IMR-90 (cell line): Measurements from ENCODE around the gene RETREG1. TPM values are rescaled to one million over a fixed set of nuclear protein-coding genes. Genes with fewer than 3 reads are reported as not detected.

Experiments
- ATAC-seq: fragments of 200-7000 bp; cut with Tn5 transposase; 2 replicates; pipeline ENCODE4 v1.9.1; 2020; ENCODE audit warnings: low read depth, mild to moderate bottlenecking, moderate library complexity
- BruUV-seq: library from RNA; stranded (reverse); fragments of 400-500 nt; replicated peaks from 2 replicates; lab custom pipeline; 2021; lab: Mats Ljungman, UMichigan
- CTCF ChIA-PET: fragments of 300-600 bp; formaldehyde crosslinking; extraction: SDS; loops from one replicate; lab custom pipeline; 2021; ENCODE audit warnings: antibody characterized with exemption; lab: Yijun Ruan, JAX
- POLR2A ChIA-PET: fragments of 300-600 bp; sonication (Branson Sonifier 250); formaldehyde crosslinking; loops from one replicate; lab custom pipeline; 2022; ENCODE audit warnings: antibody characterized with exemption; ENCODE audit not compliant: unreplicated experiment; lab: Charles Lee
- DNase-seq: peaks from one replicate; pipeline ENCODE4 v3.0.0; 2013
- H2AFZ ChIP-seq: replicated peaks from 2 replicates; pipeline ENCODE3; 2013; ENCODE audit warnings: low read length, mild to moderate bottlenecking; ENCODE audit not compliant: poor library complexity
- H2AK5ac ChIP-seq: 2 replicates; pipeline ENCODE4 v1.6.1; 2013; ENCODE audit warnings: low read depth, low read length, inconsistent platforms
- H2AK9ac ChIP-seq: replicated peaks from 2 replicates; pipeline ENCODE3; 2013; ENCODE audit warnings: mild to moderate bottlenecking, low read depth, low read length, moderate library complexity; ENCODE audit not compliant: poor library complexity
- H2BK120ac ChIP-seq: 2 replicates; pipeline ENCODE4 v1.6.1; 2013; ENCODE audit warnings: low read depth, low read length, inconsistent platforms
- H2BK15ac ChIP-seq: 3 replicates; pipeline ENCODE4 v1.6.1; 2013; ENCODE audit warnings: low read depth, low read length, inconsistent platforms
- H2BK20ac ChIP-seq: 2 replicates; pipeline ENCODE4 v1.6.1; 2013; ENCODE audit warnings: low read depth, mild to moderate bottlenecking, inconsistent platforms, low read length, moderate library complexity
- H2BK5ac ChIP-seq: 2 replicates; pipeline ENCODE4 v1.6.1; 2013; ENCODE audit warnings: mild to moderate bottlenecking, low read depth, low read length, inconsistent platforms; ENCODE audit not compliant: poor library complexity, severe bottlenecking
- H3K14ac ChIP-seq: replicated peaks from 2 replicates; pipeline ENCODE4 v1.6.1; 2013; ENCODE audit warnings: low read depth, low read length, inconsistent platforms
- H3K18ac ChIP-seq: 2 replicates; pipeline ENCODE4 v1.6.1; 2013; ENCODE audit warnings: low read depth, low read length, control low read depth
- H3K23ac ChIP-seq: 2 replicates; pipeline ENCODE4 v1.6.1; 2013; ENCODE audit warnings: low read depth, low read length, inconsistent platforms
- H3K27ac ChIP-seq: 2 replicates; pipeline ENCODE4 v1.5.1; 2013; ENCODE audit warnings: mild to moderate bottlenecking, control low read depth, low read length; ENCODE audit not compliant: insufficient read depth
- H3K27me3 ChIP-seq: 2 replicates; pipeline ENCODE4 v1.6.1; 2013; ENCODE audit warnings: low read length; ENCODE audit not compliant: control insufficient read depth, insufficient read depth
- H3K36me3 ChIP-seq: 2 replicates; pipeline ENCODE4 v1.6.1; 2013; ENCODE audit warnings: low read length, mixed read lengths; ENCODE audit not compliant: control insufficient read depth, insufficient read depth
- H3K4ac ChIP-seq: 2 replicates; pipeline ENCODE4 v1.6.1; 2013; ENCODE audit warnings: low read depth, low read length, inconsistent platforms
- H3K4me1 ChIP-seq: 2 replicates; pipeline ENCODE4 v1.6.1; 2013; ENCODE audit warnings: low read length, mixed read lengths; ENCODE audit not compliant: control insufficient read depth, insufficient read depth
- H3K4me2 ChIP-seq: 2 replicates; pipeline ENCODE4 v1.6.1; 2013; ENCODE audit warnings: low read depth, mild to moderate bottlenecking, control low read depth, low read length, moderate library complexity
- H3K4me3 ChIP-seq: 2 replicates; pipeline ENCODE4 v1.5.1; 2013; ENCODE audit warnings: low read depth, mild to moderate bottlenecking, control low read depth, low read length, moderate library complexity; ENCODE audit not compliant: insufficient read depth
- H3K56ac ChIP-seq: 2 replicates; pipeline ENCODE4 v1.6.1; 2013; ENCODE audit warnings: low read length, inconsistent platforms; ENCODE audit not compliant: insufficient read depth; ENCODE audit errors: extremely low read depth
- H3K79me1 ChIP-seq, 2 experiments: 2 replicates each; pipeline ENCODE4 v1.6.1; 2013; ENCODE audit warnings: low read length in 2 of 2, inconsistent platforms in 1 of 2, low read depth in 1 of 2
- H3K9ac ChIP-seq: 2 replicates; pipeline ENCODE4 v1.6.1; 2013; ENCODE audit warnings: low read depth, low read length, control low read depth
- H3K9me1 ChIP-seq: 2 replicates; pipeline ENCODE4 v1.6.1; 2013; ENCODE audit warnings: low read length, inconsistent platforms; ENCODE audit not compliant: insufficient read depth
- H3K9me3 ChIP-seq: 2 replicates; pipeline ENCODE4 v1.6.1; 2013; ENCODE audit warnings: low read length; ENCODE audit not compliant: control insufficient read depth, insufficient read depth
- H4K20me1 ChIP-seq: 2 replicates; pipeline ENCODE4 v1.6.1; 2013; ENCODE audit warnings: low read length, inconsistent platforms; ENCODE audit not compliant: insufficient read depth
- H4K5ac ChIP-seq: 2 replicates; pipeline ENCODE4 v1.6.1; 2013; ENCODE audit warnings: mild to moderate bottlenecking, low read depth, low read length, control low read depth
- H4K8ac ChIP-seq, 2 experiments: 2 replicates each; pipeline ENCODE4 v1.6.1; 2013; ENCODE audit warnings: low read depth in 2 of 2, low read length in 2 of 2, control low read depth in 1 of 2, inconsistent platforms in 1 of 2
- H4K91ac ChIP-seq: 2 replicates; pipeline ENCODE4 v1.6.1; 2013; ENCODE audit warnings: low read depth, low read length, inconsistent platforms; ENCODE audit not compliant: insufficient read depth
- BHLHE40 ChIP-seq: fragments of 150-350 bp; IDR thresholded peaks from 2 replicates; pipeline ENCODE4 v1.6.1; 2016; ENCODE audit warnings: mild to moderate bottlenecking, low read depth, low read length
- CEBPB ChIP-seq: IDR thresholded peaks from 2 replicates; pipeline ENCODE4 v1.6.1; 2012; ENCODE audit warnings: low read depth, low read length, improper control_type of control experiment
- CHD1 ChIP-seq: IDR thresholded peaks from 2 replicates; pipeline ENCODE4 v1.6.1; 2012; ENCODE audit warnings: low read depth, low read length, improper control_type of control experiment
- NFE2L2 ChIP-seq: fragments of 150-350 bp; IDR thresholded peaks from 2 replicates; pipeline ENCODE4 v1.6.1; 2016; ENCODE audit warnings: low read depth, mild to moderate bottlenecking, low read length
- RAD21 ChIP-seq: IDR thresholded peaks from 2 replicates; pipeline ENCODE4 v1.6.1; 2012; ENCODE audit warnings: low read length, improper control_type of control experiment
- RCOR1 ChIP-seq: IDR thresholded peaks from 2 replicates; pipeline ENCODE4 v1.6.1; 2012; ENCODE audit warnings: mild to moderate bottlenecking, low read length, improper control_type of control experiment; ENCODE audit not compliant: insufficient replicate concordance
- RFX5 ChIP-seq: IDR thresholded peaks from 2 replicates; pipeline ENCODE4 v1.8.0; 2012; ENCODE audit warnings: low read depth, mild to moderate bottlenecking, low read length, moderate library complexity
- SMC3 ChIP-seq: fragments of 150-350 bp; IDR thresholded peaks from 2 replicates; pipeline ENCODE4 v1.6.1; 2016; ENCODE audit warnings: low read depth, mild to moderate bottlenecking, antibody characterized with exemption, low read length, moderate library complexity
- WGBS, 2 experiments: methylation state at CpG; one replicate each; pipeline versions ENCODE4 v1.1.5 to v1.1.7; 2013; ENCODE audit warnings: missing lambda C conversion rate in 2 of 2; ENCODE audit not compliant: insufficient read length in 1 of 2; ENCODE audit errors: extremely low coverage in 2 of 2; 5-methylcytosine and 5-hydroxymethylcytosine counted together
- dilution Hi-C: fragments of 300-500 bp; cut with HindIII; formaldehyde crosslinking; loops from one replicate; pipeline ENCODE4 v1.14.3; 2018; ENCODE audit warnings: low sequenced_read_pairs; ENCODE audit not compliant: unreplicated experiment
- in situ Hi-C: fragments of 300-500 bp; cut with MboI; formaldehyde crosslinking; loops from 3 replicates; pipeline ENCODE4 v1.14.3; 2019; ENCODE audit warnings: low sequenced_read_pairs, inconsistent platforms, mixed read lengths
- intact Hi-C: fragments of 100-400 bp; cut with micrococcal nuclease; formaldehyde crosslinking; loops from 2 replicates; pipeline ENCODE4 v1.10.0; 2022
- polyA plus RNA-seq, 3 experiments: library from polyadenylated mRNA; depleted of rRNA; stranded (reverse); fragments of >200 nt; gene quantifications; 2 replicates each; pipeline ENCODE4 v1.2.3, GENCODE V29; 2012; ENCODE audit warnings: low replicate concordance in 1 of 3
- total RNA-seq: library from RNA; depleted of rRNA; stranded (reverse); fragments of >200 nt; gene quantifications from 2 replicates; pipeline ENCODE4 v1.2.3, GENCODE V29; 2012
- TF ChIP-seq, protein P1 (sequence below): conservative IDR thresholded peaks from 2 replicates; pipeline ENCODE4 v1.5.1; 2012; ENCODE audit warnings: mild to moderate bottlenecking, low read depth, low read length, improper control_type of control experiment
- TF ChIP-seq, protein P2 (sequence below): fragments of 150-350 bp; IDR thresholded peaks from 2 replicates; pipeline ENCODE4 v1.6.1; 2016; ENCODE audit warnings: low read depth, mild to moderate bottlenecking, low read length, moderate library complexity, borderline replicate concordance

Gene RETREG1
- total and polyA plus RNA-seq, 2 of the 4 experiments (the other 2 are of a cell fraction): not detected

DNA sequence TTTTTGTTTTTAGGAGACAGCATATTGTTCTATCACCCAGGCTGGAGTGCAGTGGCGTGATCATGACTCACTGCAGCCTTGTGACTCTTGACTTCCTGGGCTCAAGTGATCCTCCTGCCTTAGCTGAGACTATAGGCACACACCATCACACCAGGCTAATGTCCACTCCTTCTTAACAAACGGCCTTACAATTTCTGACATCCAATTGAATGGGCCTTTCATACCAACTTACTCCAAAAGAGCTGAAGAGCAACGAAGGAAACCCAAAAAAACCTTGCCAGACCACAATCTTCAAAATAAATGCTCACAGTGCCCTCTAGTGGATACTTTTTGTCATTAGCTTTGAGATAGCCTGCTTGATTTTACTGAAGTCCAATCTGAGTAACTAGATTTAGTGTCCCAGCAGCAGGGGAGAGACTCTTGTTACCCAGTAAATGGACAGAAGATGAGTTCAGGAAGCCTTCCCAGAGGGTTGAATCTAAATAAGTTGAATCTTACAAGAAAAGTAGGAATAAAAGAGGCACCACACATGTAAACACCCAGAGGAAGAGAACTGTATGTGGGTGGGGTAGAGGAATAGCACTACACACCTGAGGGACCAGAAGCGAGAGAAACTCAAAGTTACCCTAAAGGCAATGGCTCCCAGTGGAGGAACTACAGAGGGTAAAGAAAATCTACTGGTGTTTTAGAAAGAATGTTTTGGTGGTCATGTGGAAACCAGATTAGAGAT, 160.5 kb downstream of the RETREG1 start:
- WGBS, 2 experiments: 83% methylated on average over 1 of the region's 4 CpGs; no CpG with 5 or more reads in 1 of the 2 experiments
- Histone ChIP-seq H2BK20ac (0 out of 2 replicates have a peak overlapping the region, but pooled peaks have one; percentile 12), H3K18ac (no peak overlapping the region), H4K20me1 (peaks cover 45% of the 10 kb centered on the region), H3K9ac (no peak overlapping the region), H3K27ac (0 out of 2 replicates have a peak overlapping the region, but pooled peaks have one; percentile 50), H3K36me3 (peaks cover 31% of the 10 kb centered on the region), H2AK9ac (no peak overlapping the region), H4K5ac (no peak overlapping the region), H3K4me1 (peaks cover 11% of the 10 kb centered on the region), H3K9me3 (no peaks in the 10 kb centered on the region), H3K56ac (no peak overlapping the region), H3K4me3 (no peak overlapping the region), H2BK120ac (no peak overlapping the region), H2AK5ac (peak overlapping the region; percentile 74; the same call in 1 of the 2 replicates), H2BK15ac (no peak overlapping the region), H4K8ac (peak overlapping the region in 1 of 2 experiments; percentile 3; a peak in 1 of 4 replicates), H3K9me1 (peaks cover 13% of the 10 kb centered on the region), H3K27me3 (no peaks in the 10 kb centered on the region), H4K91ac (no peak overlapping the region), H3K4me2 (peak overlapping the region; percentile 5; the same call in 1 of the 2 replicates), H2AFZ (no peak overlapping the region), H3K4ac (peak overlapping the region; percentile 49; the same call in 1 of the 2 replicates), H2BK5ac (peak overlapping the region; percentile 18), H3K79me1 (peaks cover 11 to 52% of the 10 kb centered on the region in 2 experiments), H3K23ac (0 out of 2 replicates have a peak overlapping the region, but pooled peaks have one; percentile 62), H3K14ac (peak overlapping the region; percentile 2)
- DNase-seq (peak; percentile 72), ATAC-seq (peak; percentile 50)
- CTCF ChIA-PET: interaction anchor here (0.9 to 3.5 kb wide), 4 partner anchors 9 to 295 kb away, joined by 3 to 19 read pairs (median 7); no protein-coding TSS in a partner anchor
- no peak for TF ChIP-seq SMC3
- TF ChIP-seq NFE2L2: no peak
- TF ChIP-seq, protein P1, sequence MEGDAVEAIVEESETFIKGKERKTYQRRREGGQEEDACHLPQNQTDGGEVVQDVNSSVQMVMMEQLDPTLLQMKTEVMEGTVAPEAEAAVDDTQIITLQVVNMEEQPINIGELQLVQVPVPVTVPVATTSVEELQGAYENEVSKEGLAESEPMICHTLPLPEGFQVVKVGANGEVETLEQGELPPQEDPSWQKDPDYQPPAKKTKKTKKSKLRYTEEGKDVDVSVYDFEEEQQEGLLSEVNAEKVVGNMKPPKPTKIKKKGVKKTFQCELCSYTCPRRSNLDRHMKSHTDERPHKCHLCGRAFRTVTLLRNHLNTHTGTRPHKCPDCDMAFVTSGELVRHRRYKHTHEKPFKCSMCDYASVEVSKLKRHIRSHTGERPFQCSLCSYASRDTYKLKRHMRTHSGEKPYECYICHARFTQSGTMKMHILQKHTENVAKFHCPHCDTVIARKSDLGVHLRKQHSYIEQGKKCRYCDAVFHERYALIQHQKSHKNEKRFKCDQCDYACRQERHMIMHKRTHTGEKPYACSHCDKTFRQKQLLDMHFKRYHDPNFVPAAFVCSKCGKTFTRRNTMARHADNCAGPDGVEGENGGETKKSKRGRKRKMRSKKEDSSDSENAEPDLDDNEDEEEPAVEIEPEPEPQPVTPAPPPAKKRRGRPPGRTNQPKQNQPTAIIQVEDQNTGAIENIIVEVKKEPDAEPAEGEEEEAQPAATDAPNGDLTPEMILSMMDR: peak; percentile 58
- no peak for TF ChIP-seq RFX5
- no peak for TF ChIP-seq CEBPB
- TF ChIP-seq CHD1: no peak
- TF ChIP-seq, protein P2, sequence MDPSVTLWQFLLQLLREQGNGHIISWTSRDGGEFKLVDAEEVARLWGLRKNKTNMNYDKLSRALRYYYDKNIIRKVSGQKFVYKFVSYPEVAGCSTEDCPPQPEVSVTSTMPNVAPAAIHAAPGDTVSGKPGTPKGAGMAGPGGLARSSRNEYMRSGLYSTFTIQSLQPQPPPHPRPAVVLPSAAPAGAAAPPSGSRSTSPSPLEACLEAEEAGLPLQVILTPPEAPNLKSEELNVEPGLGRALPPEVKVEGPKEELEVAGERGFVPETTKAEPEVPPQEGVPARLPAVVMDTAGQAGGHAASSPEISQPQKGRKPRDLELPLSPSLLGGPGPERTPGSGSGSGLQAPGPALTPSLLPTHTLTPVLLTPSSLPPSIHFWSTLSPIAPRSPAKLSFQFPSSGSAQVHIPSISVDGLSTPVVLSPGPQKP: no peak
- TF ChIP-seq RAD21: peak; percentile 36; the same call in 1 of the 2 replicates
- no peak for TF ChIP-seq RCOR1
- no peak for TF ChIP-seq BHLHE40
- in situ Hi-C loops (no loop called here), intact Hi-C loops (loop anchor here (1.0 kb wide), 1 partner anchor 296 kb away; no protein-coding TSS in a partner anchor), dilution Hi-C loops (no loop called here)
- POLR2A ChIA-PET: no interaction called here
- BruUV-seq: no TSS peak
